ENCODE measurements around the gene ZNF804A. TPM values are rescaled to one million over a fixed set of nuclear protein-coding genes. Genes with fewer than 3 reads are reported as not detected.

Gene ZNF804A
- total and polyA plus RNA-seq, 4 donors, result 0.07 to 0.37 (median 0.13) TPM

- TF ChIP-seq ZBTB33 (IDR thresholded peaks at IDR 0.05) (no peak), GABPA (IDR thresholded peaks at IDR 0.05 in 1 of 2, conservative IDR thresholded peaks at IDR 0.05 in 1 of 2) (no peak), RXRA (IDR thresholded peaks at IDR 0.05) (no peak), ATF3 (IDR thresholded peaks at IDR 0.05) (no peak), FOXA2 (IDR thresholded peaks at IDR 0.05) (no peak), SP1 (IDR thresholded peaks at IDR 0.05) (no peak), JUND (IDR thresholded peaks at IDR 0.05) (no peak), MAX (IDR thresholded peaks at IDR 0.05) (no peak), HNF4G (IDR thresholded peaks at IDR 0.05) (no peak), CTCF (IDR thresholded peaks at IDR 0.05; ENCODE audit: low read depth, low read length, missing input control) (no peak), REST (IDR thresholded peaks at IDR 0.05) (no peak), YY1 (IDR thresholded peaks at IDR 0.05) (no peak), NR2F2 (IDR thresholded peaks at IDR 0.05) (no peak), FOXA1 (IDR thresholded peaks at IDR 0.05) (no peak), EGR1 (IDR thresholded peaks at IDR 0.05; ENCODE audit: low read depth in 2 of 2) (no peak), RAD21 (IDR thresholded peaks at IDR 0.05) (no peak), TAF1 (conservative IDR thresholded peaks at IDR 0.05) (no peak), HNF4A (conservative IDR thresholded peaks at IDR 0.05) (no peak)
These were observed 43.0 kb upstream of the ZNF804A start for GRCh38 chr2:184555352-184555751.

More at GRCh38 chr2:184555352-184555751, 43.0 kb upstream of the ZNF804A start:
- H3K9me3 ChIP-seq (ENCODE audit: control insufficient read depth in 4 of 4, low read length in 3 of 4), result no peaks in the 10 kb centered on the region
- no peaks in the 10 kb centered on the region for H3K36me3 ChIP-seq (ENCODE audit: control insufficient read depth in 4 of 4, insufficient read depth in 3 of 4, low read depth in 1 of 4, low read length in 3 of 4)
- no peak overlapping the region for H3K9ac ChIP-seq (ENCODE audit: low read depth in 1 of 2, low read length in 2 of 2)
- no peak overlapping the region for H3K4me3 ChIP-seq (ENCODE audit: low read depth in 1 of 3, low read length in 3 of 3)
- WGBS, result 85% methylated on average over 5 of the region's 5 CpGs
- H3K27ac ChIP-seq (ENCODE audit: low read depth in 1 of 2, low read length in 2 of 2), result no peak overlapping the region
- H3K4me1 ChIP-seq (ENCODE audit: control insufficient read depth in 4 of 4, insufficient read depth in 4 of 4, low read length in 3 of 4), result no peaks in the 10 kb centered on the region
- no peak for DNase-seq (ENCODE audit: low spot score)
- H3K27me3 ChIP-seq (ENCODE audit: control insufficient read depth in 4 of 4, insufficient read depth in 4 of 4, low read length in 3 of 4), result no peaks in the 10 kb centered on the region

Data from liver (tissue), 9 donors.